Activated CD8-positive, alpha-beta memory T cell treated with anti-CD3 and anti-CD28 coated beads, Interleukin-2, amount 50 U/mL, for 1 hour (primary cell): Measurements from ENCODE around the gene NUPR2.
"Not testable (repeated sequence)": the region's sequence is repeated elsewhere in the genome, so short reads cannot be mapped to it uniquely, and the experiment has no call there.

Experiments
- DNase-seq: peaks from one replicate; pipeline ENCODE4 v3.0.0-alpha.2; 2020; ENCODE audit errors: extremely low read depth

Gene NUPR2, protein sequence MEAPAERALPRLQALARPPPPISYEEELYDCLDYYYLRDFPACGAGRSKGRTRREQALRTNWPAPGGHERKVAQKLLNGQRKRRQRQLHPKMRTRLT

DNA sequence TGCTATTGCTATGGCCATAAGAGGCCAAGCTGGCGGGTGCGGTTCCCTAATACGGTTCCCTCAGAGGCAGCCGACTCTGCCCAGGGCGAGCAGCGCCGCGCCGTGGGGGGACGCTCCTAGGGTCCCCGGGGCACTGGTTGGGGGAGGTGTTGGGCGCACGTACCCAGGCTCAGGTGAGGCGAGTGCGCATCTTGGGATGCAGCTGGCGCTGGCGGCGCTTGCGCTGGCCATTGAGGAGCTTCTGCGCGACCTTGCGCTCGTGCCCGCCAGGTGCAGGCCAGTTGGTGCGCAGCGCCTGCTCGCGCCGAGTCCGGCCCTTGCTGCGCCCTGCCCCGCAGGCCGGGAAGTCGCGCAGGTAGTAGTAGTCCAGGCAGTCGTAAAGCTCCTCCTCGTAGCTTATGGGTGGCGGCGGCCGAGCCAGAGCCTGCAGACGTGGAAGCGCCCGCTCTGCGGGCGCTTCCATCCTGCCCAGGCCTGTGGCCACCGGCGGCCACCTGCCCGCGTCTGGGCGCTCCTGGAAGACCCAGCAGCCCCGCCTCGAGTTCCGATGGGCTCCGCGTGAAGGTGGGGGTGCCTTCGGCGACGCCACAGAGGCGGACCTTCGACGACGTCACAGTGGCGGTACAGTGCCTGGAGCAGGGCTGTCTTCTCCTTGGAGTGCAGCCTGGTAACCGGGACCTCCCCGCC lies at the start of gene NUPR2:
Gene NUPR2, minus strand, starts transcription at position 566 of the 687 bp plus-strand sequence. Its CDS starts 103 bp downstream, at position 463.
- DNase-seq = no peak

DNA sequence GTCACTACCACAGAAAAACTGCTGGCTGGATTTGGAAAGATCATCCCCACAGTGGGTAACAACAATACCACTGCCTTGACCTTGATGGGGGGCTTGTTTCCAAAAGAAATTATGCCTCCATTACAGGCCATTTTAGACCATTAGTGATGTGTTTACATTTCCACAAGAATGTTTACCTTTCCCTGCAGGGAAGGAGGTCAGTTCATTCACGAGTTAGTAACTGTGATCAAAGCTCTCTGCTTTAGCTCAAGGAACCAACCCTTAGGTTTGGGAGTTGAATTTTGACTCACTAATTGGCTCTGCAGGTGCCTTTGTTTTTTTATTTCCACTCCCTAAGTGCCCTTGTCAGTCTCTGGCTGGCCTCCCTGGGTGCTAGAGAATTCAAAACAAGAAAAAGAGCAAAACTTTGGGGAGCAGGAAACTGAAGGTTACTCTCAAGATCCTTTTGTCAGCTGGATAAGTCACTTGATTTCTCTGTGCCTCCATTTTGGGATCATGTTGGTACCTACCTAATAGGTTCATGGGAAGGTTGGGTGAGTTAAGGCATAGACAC lies 41.1 kb upstream of the NUPR2 start:
- no peak for DNase-seq

DNA sequence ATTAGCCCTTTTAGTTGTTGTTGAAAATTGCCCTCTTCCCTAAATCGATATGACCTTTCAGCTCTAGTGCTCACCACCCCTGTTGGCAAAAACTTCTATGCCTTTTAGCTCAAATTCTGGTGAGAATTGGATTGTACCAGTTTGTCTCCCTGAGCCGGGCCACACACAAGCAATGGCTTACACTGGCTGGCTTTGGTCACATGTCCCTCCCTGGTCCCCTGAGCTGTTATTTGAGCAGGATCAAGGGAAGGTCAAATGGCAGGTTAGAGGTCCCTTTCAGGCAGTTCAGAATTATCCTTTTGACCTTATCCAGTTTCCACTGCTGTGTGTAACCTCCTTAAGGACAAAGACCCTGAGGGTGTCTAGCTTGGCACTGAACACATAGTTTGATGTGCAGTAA lies 14.8 kb upstream of the NUPR2 start:
- DNase-seq = not testable (repeated sequence)

DNA sequence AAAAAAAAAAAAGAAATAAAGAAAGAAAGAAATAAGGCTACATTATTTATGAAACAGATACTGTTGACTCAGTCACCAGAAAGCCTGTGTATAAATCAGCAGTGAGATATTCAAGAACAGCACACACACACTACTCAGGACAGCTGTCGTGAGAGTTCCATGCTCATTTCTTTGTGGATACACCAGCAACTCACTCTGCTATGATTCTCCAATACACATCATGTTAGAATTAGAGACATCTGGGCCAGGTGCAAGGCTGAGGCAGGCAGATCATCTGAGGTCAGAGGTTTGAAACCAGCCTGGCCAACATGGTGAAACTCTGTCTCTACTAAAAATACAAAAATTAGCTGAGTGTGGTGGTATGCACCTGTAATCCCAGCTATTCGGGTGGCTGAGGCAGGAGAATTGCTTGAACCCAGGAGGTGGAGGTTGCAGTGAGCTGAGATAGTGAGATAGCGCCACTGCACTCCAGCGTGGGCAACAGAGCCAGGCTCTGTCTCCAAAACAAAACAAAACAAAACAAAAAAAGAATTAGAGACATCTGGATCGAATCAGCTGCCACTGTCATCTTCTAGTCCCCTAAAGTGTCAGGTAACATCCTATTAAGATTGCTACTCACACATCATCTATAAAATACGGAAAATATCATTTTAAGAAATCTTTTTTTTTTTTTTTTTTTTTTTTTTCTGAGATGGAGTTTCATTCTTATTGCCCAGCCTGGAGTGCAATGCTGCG lies 11.2 kb upstream of the NUPR2 start:
- no peak for DNase-seq

DNA sequence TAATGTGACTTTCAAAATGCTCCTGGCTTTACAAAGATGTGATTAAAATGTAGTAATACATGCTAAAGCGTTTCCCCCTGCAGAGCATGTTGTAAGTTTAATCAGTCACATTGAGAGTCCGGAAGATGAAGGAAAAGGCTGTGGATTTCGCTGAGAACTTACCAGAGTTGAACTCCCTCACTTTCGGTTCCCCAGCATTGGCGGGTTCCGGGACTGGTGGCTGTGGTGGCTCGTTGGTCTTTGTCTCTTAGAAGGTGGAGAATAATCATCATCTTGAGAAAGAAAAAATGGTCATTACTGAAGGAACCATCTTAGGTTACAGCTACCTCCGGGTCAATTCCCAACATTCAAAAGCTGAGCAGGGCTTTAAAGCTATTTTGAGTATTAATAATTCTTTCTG lies 9.6 kb upstream of the NUPR2 start:
- no peak for DNase-seq

DNA sequence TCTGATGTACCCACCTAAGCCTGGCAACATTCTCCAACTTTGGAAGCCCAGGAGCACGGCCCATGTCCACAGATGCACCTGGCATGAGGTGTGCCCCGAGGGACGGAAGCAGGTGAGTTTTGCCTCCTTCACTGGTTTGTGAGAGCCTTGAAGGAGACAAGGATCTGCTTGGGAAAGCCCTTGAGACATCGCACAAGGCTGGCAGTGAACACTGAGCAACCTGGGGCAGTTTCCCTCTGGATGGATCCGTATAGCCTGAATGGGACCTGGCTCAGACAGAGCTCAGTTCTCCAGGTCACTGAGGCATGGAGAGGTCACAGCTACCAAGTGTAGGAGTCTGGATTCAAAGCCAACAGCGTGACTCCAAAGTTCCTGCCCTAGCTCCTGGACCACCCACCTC lies 8.8 kb upstream of the NUPR2 start:
- no peak for DNase-seq

DNA sequence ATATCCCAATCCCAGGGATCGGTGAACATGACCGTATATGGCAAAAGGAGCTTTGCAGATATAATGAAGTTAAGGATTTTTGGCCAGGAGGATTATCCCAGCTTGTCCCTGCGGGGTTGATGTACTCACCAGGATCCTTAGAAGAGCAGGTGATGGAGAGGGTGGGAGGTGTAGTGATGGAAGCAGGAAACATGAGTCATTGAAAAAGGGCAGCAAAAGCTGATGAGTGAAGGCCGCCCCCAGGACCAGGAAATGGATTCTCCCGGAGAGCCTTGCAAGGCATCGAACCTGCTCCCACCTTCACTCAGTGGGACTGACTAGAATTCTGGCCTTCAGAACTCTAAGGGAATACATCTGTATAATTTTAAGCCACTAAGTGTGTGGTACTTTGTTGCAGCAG lies 5.2 kb upstream of the NUPR2 start:
- no peak for DNase-seq

DNA sequence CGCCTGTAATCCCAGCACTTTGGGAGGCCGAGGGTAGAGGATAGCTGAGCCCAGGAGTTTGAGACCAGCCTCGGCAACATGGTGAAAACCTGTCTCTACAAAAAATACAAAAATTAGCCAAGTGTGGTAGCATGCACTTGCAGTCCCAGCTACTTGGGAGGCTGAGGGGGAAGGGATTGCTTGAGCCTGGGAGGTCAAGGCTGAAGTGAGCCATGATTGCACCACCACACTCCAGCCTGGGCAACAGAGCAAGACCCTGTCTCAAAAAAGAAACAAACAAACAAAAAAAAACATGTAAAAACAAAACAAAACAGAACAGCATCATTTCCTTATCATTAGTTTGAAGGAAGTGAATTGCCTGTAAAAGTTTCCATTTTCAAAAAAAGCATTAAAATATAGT lies 4.0 kb downstream of the NUPR2 start:
- not testable (repeated sequence) for DNase-seq

DNA sequence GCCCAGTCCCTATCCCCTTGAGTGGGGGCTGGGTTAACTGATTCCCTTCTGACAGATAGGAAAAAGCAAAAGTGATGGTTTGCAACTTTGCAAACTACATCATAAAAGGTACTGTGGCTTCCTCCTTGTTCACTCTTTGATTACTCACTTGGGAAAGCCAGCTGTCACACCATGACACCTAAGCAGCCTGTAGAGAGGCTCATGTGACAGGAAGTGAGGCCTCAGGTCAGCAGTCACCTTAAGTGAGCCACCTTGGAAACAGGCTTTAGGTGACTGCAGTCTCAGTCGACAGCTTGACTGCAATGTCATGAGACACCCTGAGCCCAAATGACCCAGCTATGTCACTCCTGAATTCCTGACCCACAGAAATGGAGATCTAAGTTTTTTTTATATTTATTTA lies 5.6 kb downstream of the NUPR2 start:
- DNase-seq = no peak

DNA sequence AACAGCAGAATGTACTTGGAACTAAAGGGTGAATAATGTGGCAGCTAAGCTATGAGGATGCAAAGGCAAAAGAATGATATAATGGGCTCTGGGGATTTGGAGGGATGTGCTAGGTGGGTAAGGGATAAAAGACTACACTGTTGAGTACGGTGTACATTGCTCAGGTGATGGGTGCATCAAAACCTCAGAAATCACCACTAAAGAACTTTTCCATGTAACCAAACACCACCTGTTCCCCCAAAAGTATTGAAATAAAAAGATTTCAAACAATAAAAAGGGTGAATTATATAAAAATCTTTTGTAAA lies 8.3 kb downstream of the NUPR2 start:
- DNase-seq = no peak

DNA sequence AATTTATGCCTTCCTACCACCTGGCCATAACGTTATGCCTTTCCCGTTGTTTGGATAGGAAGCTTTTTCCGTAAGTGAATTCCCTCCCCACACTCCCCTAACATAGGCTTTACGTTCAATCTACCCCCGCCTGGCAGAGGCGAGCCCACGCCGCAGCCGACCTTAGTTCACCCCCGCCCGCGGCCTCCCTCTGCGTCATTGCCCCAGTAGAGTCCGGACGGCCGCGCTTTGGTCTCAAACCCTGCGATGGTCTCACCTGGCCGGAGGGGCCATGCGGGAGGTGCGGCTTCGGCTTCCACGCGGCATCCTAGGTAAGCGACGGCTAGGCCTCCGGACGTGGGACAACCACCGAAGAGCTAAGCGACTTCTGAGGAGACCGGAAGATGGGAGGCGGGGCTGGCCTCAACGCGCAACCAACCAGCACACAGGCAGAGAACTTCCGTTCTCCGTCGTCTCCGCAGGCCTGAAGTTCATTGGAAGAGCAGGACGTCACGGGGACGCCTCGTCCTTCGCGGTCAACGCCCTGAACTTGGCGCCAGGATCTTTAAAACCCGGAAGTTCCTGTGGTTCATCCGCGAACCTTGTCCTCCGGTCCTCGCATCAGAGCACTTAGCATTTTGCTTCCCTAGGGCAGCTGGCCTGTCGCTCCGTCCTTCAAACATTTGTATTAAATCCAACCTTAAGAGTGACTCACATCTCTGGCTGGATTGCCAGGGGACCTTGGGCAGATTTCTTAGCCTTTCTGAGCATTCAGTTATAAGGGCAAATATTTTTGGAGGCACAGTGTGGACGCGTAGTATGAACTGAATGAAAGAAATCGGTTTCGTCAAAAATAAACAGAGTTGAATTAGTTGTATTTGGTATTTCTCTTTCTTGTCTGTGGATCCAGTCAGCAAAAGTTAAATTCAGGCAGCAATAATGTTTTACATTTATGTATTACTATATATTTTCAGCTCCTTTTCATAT lies 9.8 kb downstream of the NUPR2 start, which contains the start of gene CHCHD2:
Gene CHCHD2, minus strand, starts transcription at position 369 of the 966 bp plus-strand sequence. Its CDS starts 63 bp downstream, at position 306.
- peak; percentile 82 for DNase-seq

DNA sequence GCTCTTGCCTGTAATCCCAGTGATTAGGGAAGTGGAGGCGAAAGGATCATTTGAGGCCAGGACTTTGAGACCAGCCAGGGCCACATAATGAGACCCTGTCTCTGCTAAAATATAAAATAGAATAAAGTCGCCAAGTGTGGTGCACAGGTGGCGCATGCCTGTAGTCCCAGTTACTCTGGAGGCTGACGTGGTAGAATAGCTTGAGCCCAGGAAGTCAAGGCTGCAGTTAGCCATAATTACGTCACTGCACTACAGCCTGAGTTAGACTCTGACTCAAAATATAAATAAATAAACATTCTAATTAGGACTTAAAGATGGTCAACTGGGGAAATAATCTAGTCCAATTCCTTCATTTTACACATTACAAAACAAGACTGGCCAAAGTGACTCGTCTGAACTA lies 10.7 kb downstream of the NUPR2 start:
- peak; percentile 4 for DNase-seq

DNA sequence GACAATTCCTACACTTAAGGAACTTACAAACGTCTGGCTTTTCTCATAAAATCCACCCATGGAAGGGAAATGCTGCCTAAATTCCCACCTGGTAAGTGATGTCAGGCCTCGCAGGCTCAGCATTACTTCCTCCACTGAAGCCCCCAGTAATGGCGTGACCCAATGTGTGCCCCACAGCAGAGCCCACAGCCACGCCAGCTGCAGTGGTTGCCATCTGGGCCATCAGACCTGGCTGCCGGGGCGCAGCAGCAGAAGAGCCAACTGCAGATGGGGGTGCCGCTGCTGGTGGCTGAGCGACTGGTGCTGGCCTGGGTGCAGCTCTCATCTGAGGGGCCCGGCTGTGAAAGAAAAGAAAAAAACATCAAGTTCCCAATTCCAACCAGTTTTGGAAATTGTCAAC lies 12.1 kb downstream of the NUPR2 start:
- DNase-seq = not testable (repeated sequence)

DNA sequence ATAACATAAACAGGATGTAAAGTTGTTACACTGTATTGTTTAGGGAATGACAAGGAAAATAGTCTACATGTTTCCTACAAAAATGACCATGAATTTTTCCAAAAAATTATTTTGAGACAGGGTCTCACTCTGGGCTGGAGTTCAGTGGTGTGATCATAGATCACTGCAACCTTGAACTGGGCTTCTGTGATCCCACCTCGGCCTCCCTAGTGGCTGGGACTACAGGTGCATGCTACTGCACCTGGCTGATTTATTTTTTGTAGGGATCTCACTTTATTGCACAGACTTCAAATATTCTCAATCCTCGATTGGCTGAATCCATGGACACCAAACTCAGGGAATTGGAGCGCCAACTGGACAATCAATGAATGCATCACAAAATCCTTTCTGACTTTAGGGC lies 16.6 kb downstream of the NUPR2 start:
- no peak for DNase-seq

DNA sequence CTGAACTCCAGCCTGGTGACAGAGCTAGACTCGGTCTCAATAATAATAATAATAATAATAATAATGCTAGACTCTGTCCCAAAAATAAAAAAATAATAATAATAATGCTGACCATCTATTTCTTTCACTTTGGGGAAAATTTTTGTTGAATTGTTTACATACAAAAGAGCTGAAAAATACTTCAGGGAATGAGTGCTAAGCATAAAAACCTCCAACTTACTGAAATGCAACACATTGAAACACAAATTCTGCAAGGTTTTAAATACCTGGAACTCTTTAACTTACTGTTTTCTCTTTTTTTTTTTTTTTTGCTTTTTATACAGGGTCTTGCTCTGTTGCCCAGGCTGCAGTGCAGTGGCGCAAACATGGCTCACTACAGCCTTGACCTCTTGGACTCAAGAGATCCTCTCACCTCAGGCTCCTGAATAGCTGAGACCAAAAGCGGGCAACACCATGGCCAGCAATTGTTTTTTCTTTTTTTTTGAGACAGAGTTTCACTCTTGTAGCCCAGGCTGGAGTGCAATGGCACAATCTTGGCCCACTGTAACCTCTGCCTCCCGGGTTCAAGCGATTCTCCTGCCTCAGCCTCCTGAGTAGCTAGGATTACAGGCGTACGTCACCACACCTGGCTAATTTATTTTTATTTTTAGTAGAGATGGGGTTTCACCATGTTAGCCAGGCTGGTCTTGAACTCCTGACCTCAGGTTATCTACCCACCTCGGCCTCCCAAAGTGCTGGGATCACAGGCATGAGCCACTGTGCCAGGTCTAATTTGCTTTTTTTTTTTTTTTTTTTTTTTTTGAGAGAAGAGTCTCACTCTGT lies 17.8 kb downstream of the NUPR2 start:
- DNase-seq = not testable (repeated sequence)

DNA sequence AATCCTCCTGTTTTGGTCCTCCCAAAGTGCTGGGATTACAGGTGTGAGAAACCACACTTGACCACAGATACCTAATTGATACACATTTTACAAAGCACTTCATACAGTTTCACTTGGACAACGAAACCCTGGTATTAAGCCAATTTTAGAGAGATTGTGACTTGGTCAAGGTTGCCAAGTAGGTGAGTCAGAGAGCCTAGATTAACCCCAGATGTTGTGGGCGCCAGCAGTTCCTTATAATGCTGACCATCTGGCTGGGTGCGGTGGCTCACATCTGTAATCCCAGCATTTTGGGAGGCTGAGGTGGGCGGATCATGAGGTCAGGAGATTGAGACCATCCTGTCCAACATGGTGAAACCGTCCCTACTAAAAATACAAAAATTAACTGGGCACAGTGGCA lies 18.5 kb downstream of the NUPR2 start:
- no peak for DNase-seq

DNA sequence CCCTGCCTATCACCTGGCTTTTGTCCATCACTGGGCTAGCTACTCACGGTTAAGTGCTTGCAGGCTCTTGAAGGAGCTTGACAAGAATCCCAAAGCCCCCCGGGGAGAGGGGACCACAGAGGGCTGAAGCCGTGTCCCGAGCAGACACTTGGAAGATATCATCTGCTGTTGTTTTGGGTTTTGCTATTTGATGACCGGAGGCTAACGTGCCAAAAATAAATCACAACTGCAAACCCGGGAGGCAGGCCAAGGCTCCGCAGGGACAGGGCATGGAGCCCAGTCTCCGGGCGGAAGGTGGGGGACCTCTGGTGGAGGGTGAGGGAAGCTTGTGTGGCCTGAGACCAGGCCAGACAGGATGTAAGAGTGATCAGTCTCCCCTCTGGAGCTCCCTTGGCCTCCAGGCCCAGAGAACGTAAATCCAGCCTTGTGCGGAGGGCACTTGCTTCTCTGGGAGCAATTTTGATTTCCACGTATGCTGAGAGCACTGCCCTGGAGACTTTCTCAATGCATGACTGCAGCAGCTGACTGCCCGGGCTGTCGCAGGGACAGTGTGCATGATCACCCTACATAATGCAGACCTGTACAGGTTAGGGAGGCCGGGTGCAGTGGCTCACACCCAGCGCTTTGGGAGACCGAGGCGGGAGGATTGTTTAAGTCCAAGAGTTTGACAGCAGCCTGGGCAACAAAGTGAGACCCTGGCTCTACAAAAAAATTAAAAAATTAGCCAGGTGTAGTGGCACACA lies 23.3 kb downstream of the NUPR2 start, which contains the start of gene PHKG1:
Gene PHKG1, minus strand, starts transcription at position 164 of the 743 bp plus-strand sequence. CDS start 4,011 bp downstream, outside the sequence.
- DNase-seq = no peak

DNA sequence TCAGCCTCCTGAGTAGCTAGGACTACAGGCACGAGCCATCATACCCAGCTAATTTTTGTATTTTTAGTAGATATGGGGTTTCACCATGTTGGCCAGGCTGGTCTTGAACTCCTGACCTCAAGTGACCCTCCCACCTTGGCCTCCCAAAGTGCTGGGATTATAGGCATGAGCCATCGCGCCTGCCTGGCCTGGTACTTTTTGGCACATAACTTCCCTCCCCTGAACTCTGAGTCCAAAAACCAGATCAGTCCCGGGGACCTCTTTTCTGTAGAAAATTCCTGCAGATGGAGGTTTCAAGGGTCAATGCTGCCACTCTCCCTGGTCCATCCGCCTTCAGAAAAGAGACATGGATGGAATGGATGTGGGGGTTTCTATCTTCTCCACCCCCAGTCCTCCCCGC lies 23.8 kb downstream of the NUPR2 start:
- not testable (repeated sequence) for DNase-seq

DNA sequence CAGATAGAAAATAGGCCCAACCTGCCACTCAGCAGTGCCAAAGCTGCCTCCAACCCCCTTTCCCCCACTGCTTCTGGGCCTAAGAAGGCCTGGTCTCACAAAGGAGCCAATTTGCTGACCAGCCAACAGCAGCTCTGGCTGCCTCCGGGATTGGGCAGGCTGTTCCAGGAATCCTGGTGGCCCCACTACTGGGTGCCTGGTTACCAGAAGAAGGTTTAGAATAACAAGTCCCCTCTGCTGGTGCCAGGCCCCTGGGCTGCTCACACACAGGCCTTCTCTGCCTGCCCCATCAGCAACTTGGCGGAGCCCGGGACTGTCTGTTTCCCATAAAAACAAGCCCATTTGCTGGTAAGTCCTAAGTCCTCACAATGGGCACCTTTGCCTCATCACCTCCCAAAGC lies 24.6 kb downstream of the NUPR2 start:
- DNase-seq = no peak

DNA sequence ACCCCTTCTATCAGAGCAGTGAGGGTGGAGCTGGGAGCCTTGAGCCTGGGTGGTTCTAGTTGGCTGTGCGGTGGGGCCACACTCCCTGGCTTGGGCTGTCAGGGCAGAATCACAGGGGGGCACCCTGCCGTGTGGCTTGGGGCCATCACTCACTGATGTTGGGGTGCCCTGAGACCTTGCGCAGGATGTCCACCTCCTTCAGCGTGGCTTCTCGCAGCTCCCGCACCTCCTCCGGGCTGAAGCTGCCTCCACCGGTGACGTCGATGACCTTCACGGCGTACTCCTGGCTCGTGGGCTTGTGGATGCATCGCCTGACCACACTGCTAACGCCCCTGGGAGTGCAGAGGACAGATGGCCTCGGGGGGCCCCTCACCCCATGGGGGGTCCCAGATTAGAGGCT lies 28.8 kb downstream of the NUPR2 start:
- DNase-seq = no peak
